Activated CD8-positive, alpha-beta T cell treated with anti-CD3 and anti-CD28 coated beads for 36 hours (primary cell): ENCODE measurements around the gene FAM50A. TPM values are rescaled to one million over a fixed set of nuclear protein-coding genes. Genes with fewer than 3 reads are reported as not detected.

Experiments used
- ATAC-seq: fragments of 200-7000 bp; cut with Tn5 transposase; one replicate; pipeline ENCODE4 v1.10.0; 2021; ENCODE audit warnings: mild to moderate bottlenecking, moderate library complexity
- CTCF ChIA-PET: fragments of 350-600 bp; sonication (Branson Sonifier 250); formaldehyde crosslinking; loops from one replicate; lab custom pipeline; 2021; ENCODE audit warnings: antibody characterized with exemption; lab: Charles Lee
- POLR2A ChIA-PET: fragments of 350-600 bp; sonication (Branson Sonifier 250); formaldehyde crosslinking; loops from one replicate; lab custom pipeline; 2021; ENCODE audit warnings: antibody characterized with exemption; lab: Charles Lee
- DNase-seq: peaks from one replicate; pipeline ENCODE4 v3.0.0-alpha.2; 2020
- H3K27ac Mint-ChIP-seq: one replicate; pipeline ENCODE4 v1.8.0; 2021; ENCODE audit warnings: mild to moderate bottlenecking, mixed read lengths
- H3K27me3 Mint-ChIP-seq: one replicate; pipeline ENCODE4 v1.8.0; 2021; ENCODE audit warnings: mixed read lengths
- H3K36me3 Mint-ChIP-seq: one replicate; pipeline ENCODE4 v1.8.0; 2021; ENCODE audit warnings: low read depth, mixed read lengths
- H3K4me1 Mint-ChIP-seq: one replicate; pipeline ENCODE4 v1.8.0; 2021; ENCODE audit warnings: low read depth, mixed read lengths
- H3K4me3 Mint-ChIP-seq: one replicate; pipeline ENCODE4 v1.8.0; 2021; ENCODE audit warnings: mild to moderate bottlenecking, moderate library complexity, mixed read lengths
- H3K9me3 Mint-ChIP-seq: one replicate; pipeline ENCODE4 v1.8.0; 2021; ENCODE audit warnings: mixed read lengths
- intact Hi-C: fragments of 100-400 bp; cut with micrococcal nuclease; formaldehyde crosslinking; loops from one replicate; pipeline ENCODE4 v1.10.0; 2022
- total RNA-seq, 2 experiments: library from RNA; stranded (reverse); gene quantifications; one replicate each; pipeline ENCODE4 v1.2.3, GENCODE V29; 2021
- TF ChIP-seq, protein P1 (sequence below): fragments of 200-600 bp; IDR thresholded peaks from one replicate; pipeline ENCODE4 v1.8.0; 2022; ENCODE audit warnings: antibody characterized with exemption, mild to moderate bottlenecking

Gene FAM50A
- total RNA-seq, 2 experiments from 2014 or later: 43.6 to 47.5 TPM

DNA sequence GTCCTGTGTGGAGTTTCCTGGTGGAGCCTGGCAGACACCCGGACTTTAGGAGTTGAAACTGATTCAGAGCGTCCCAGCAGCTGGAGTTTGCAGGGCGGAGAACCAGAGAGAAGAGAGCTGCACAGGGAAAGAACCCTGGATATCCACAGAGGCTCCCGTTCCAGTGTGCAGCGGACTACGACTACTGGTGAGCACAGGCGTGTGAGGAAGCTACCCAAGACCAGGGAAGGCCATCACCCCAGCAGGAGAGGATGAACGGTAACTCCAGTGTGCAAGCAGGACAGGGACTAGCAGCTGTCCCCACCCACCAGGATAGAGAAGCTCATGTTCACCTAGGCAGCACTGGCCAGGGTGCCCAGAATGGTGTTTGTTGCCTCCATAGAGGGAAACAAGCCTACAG is 32.9 kb downstream of the FAM50A start:
- intact Hi-C loops: no loop called here
- H3K4me3 Mint-ChIP-seq: no peak overlapping the region
- H3K4me1 Mint-ChIP-seq: peaks cover 8% of the 10 kb centered on the region
- TF ChIP-seq, protein P1, sequence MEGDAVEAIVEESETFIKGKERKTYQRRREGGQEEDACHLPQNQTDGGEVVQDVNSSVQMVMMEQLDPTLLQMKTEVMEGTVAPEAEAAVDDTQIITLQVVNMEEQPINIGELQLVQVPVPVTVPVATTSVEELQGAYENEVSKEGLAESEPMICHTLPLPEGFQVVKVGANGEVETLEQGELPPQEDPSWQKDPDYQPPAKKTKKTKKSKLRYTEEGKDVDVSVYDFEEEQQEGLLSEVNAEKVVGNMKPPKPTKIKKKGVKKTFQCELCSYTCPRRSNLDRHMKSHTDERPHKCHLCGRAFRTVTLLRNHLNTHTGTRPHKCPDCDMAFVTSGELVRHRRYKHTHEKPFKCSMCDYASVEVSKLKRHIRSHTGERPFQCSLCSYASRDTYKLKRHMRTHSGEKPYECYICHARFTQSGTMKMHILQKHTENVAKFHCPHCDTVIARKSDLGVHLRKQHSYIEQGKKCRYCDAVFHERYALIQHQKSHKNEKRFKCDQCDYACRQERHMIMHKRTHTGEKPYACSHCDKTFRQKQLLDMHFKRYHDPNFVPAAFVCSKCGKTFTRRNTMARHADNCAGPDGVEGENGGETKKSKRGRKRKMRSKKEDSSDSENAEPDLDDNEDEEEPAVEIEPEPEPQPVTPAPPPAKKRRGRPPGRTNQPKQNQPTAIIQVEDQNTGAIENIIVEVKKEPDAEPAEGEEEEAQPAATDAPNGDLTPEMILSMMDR: no peak
- ChIA-PET CTCF (interaction anchor here (1.0 to 1.3 kb wide), 2 partner anchors 50 to 103 kb away, joined by 3 to 4 read pairs; no protein-coding TSS in a partner anchor), POLR2A (interaction anchor here (0.7 to 2.6 kb wide), 9 partner anchors 11 to 78 kb away, joined by 3 to 14 read pairs (median 3); partner anchors contain the start of genes RPL10 and SLC10A3)
- no peak for DNase-seq
- no peak for ATAC-seq
- H3K36me3 Mint-ChIP-seq: peaks cover 6% of the 10 kb centered on the region
- no peaks in the 10 kb centered on the region for H3K9me3 Mint-ChIP-seq
- H3K27ac Mint-ChIP-seq: no peak overlapping the region
- H3K27me3 Mint-ChIP-seq: no peaks in the 10 kb centered on the region

GRCh38 chrX:154477891-154478477 is 34.0 kb downstream of the FAM50A start:
- DNase-seq: no peak
- ChIA-PET POLR2A (interaction anchor here (0.7 to 2.6 kb wide), 4 partner anchors 9 to 79 kb away, joined by 3 to 14 read pairs (median 4); partner anchors contain the start of genes RPL10 and UBL4A), CTCF (interaction anchor here (1.0 to 1.3 kb wide), 2 partner anchors 49 to 104 kb away, joined by 3 to 4 read pairs; no protein-coding TSS in a partner anchor)
- intact Hi-C loops: no loop called here
- Mint-ChIP-seq H3K4me1 (peaks cover 8% of the 10 kb centered on the region), H3K4me3 (peak overlapping the region; percentile 75), H3K36me3 (peaks cover 4% of the 10 kb centered on the region), H3K9me3 (no peaks in the 10 kb centered on the region), H3K27me3 (no peaks in the 10 kb centered on the region), H3K27ac (peak overlapping the region; percentile 77)
- no peak for ATAC-seq
- TF ChIP-seq, protein P1: no peak

GRCh38 chrX:154478728-154479622 is 35.0 kb downstream of the FAM50A start, which contains the start of gene LAGE3:
LAGE3 (minus strand) TSS chrX:154479281; CDS start chrX:154478915, 366 bp downstream.
- POLR2A ChIA-PET: interaction anchor here (0.9 to 2.6 kb wide), 4 partner anchors 8 to 80 kb away, joined by 3 to 14 read pairs (median 4); partner anchors contain the start of gene RPL10
- CTCF ChIA-PET: no interaction called here
- Mint-ChIP-seq H3K27me3 (no peaks in the 10 kb centered on the region), H3K4me1 (peaks cover 16% of the 10 kb centered on the region), H3K27ac (peak within 1 kb of the TSS; percentile 92), H3K4me3 (peak within 1 kb of the TSS; percentile 75), H3K9me3 (no peaks in the 10 kb centered on the region), H3K36me3 (peaks cover 9% of the 10 kb centered on the region)
- TF ChIP-seq, protein P1: no peak
- ATAC-seq: peak; percentile 93
- DNase-seq: peak; percentile 94
- intact Hi-C loops: no loop called here

GRCh38 chrX:154481195-154481594 is 37.3 kb downstream of the FAM50A start:
- TF ChIP-seq, protein P1: no peak
- ChIA-PET CTCF (interaction anchor here (0.8 kb wide), 1 partner anchor 9 kb away, joined by 3 read pairs; the partner anchor contains the start of gene SLC10A3), POLR2A (interaction anchor here (0.7 to 1.2 kb wide), 2 partner anchors 9 to 10 kb away, joined by 3 read pairs; no protein-coding TSS in a partner anchor)
- DNase-seq: no peak
- intact Hi-C loops: no loop called here
- Mint-ChIP-seq H3K27ac (no peak overlapping the region), H3K27me3 (no peaks in the 10 kb centered on the region), H3K36me3 (peaks cover 12% of the 10 kb centered on the region), H3K4me3 (no peak overlapping the region), H3K9me3 (no peaks in the 10 kb centered on the region), H3K4me1 (peaks cover 14% of the 10 kb centered on the region)
- ATAC-seq: no peak
